Left colon (tissue), 2 donors: ENCODE measurements around the gene HSPA12A. TPM values are rescaled to one million over a fixed set of nuclear protein-coding genes. Genes with fewer than 3 reads are reported as not detected.
A peak's percentile ranks its signal among the peaks of the same experiment; 100 is the strongest.

Source experiments
- ATAC-seq: fragments of 200-7000 bp; cut with Tn5 transposase; one replicate; pipeline ENCODE4 v1.9.1; 2020; ENCODE audit warnings: mild to moderate bottlenecking, moderate library complexity
- DNase-seq, 2 donors: peaks; one replicate each; pipeline ENCODE4 v3.0.0-alpha.2; 2020
- intact Hi-C, 2 donors: fragments of 100-400 bp; cut with DNase I in 1 of 2; cut with micrococcal nuclease in 1 of 2; formaldehyde crosslinking; loops; one replicate each; pipeline versions ENCODE4 v1.11.2 to v1.14.0; 2022; cut with DNase I, micrococcal nuclease
- total RNA-seq, 2 donors: library from RNA; stranded (reverse); fragmentation: NEBNext Ultra II Directional; extraction: Animal tissue kit (Norgen Biotek cat#: 25700); gene quantifications; one replicate each; pipeline ENCODE4 v1.2.1, GENCODE V29; 2021
- donor health status: DM: no; HTN: no; CAD: no.
- donor health status: DM: yes; HTN: yes; CAD: no.

The HSPA12A gene
- total RNA-seq, 2 donors from 2014 or later = 6.6 to 7.2 TPM

DNA sequence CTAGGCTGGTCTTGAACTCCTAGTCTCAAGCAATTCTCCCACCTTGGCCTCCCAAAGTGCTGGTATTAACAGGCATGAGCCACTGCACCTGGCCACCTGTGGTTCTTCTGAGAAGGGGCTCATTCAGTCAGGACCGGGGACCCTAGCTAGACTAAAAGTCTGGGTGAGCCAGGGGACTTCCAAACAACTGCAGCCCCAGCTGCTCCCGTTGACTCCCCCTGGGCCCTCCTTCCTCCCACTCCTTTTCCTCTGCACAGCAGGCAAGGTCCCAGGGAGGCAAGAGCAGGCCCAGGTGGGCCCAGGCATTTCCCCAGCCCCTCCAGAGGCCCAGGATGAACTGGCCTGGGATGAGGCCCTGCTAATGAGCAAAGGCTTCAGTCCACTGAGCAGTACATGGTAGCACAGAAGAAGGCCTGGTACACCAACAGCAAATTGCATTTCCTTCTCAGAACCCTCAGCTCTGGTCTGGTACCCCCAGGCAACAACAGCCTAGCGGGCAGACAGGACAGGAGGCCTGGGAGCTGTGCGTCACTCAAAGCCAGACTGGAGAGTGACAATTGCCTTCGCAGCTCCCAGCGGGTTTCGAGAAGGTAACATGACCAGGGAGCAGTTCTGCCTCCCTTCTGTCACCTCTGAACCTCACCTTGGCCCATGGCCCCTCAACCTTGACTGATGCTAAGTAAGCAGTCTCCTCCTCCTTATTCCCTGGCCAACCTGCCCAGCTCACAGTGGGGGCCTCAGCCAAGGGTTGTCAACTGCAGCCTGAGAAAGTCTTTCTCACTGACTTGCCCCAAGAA is 30.7 kb upstream of the HSPA12A start:
- intact Hi-C loops = no loop called here
- no peak for DNase-seq
- no peak for ATAC-seq

GRCh38 chr10:116771959-116772585 is 29.7 kb upstream of the HSPA12A start:
- intact Hi-C loops = no loop called here
- no peak for ATAC-seq
- DNase-seq = no peak

DNA sequence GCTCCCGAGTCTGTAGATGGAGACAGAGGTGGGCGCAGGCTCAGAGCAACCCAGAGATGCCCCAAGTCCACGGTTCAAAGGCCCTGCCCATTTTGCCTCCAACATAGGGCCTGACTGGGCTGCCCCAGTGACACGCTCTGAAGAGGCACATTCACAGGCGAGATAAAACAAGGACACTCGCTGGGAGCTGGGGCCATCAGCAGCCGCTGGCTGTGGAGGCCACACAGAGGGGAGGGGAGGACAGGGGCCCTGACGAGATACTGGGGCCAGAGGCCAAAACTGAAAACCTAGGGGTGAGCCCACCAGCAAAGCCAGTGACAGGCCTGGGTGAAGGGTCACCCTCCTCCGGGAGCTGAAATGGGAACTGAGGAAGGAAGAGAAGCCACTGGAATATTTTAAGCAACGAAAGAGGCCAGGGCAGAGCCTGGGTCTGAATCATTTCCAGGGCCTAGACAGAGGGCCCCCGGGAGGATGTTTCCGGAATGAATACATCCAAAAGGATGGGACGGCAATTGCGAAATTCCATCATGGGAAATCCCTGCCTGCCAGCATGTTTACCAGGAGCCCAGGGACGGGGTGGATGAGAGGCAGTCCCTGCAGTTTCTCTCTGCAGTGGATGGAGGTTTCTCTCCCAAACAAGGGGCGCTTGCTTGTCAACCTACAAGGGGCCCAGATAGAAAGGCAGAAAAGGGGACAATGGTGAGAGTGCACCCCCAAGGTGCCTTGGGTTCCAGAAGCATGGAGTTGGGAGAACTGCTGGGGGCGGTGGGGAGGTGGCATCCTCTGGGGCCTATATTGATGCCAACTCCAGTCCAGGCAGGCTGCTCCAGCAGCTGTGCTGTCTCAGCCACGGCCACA is 29.0 kb upstream of the HSPA12A start:
- intact Hi-C loops = no loop called here
- ATAC-seq (no peak), DNase-seq (peak in 1 of 2 donors; percentile 45)

DNA sequence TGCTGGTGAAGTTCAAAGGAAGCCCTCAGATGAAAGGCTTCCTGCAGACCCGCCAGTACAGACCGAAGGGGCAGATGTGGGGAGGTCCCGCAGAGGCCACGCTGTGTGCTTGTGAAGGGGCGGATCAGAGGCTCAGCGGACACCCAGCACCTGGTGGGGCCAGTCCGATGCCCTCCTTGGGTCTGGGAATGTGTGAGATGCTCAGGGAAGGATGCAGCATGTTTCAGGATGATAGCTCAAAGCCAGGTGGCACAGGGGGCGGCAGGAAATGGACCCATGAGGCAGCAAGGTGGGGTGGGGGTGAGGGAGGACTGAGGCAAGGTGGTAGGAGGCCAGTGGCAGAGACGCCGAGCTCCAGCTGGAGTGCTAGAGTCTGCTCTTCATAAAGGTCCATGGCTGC is 27.9 kb upstream of the HSPA12A start:
- ATAC-seq (no peak), DNase-seq (no peak)
- intact Hi-C loops = no loop called here

- DNase-seq = no peak
- ATAC-seq = no peak
- intact Hi-C loops = no loop called here
Observed at GRCh38 chr10:116769791-116770190, 27.4 kb upstream of the HSPA12A start.

- ATAC-seq (no peak), DNase-seq (no peak)
- intact Hi-C loops = no loop called here
Observed at GRCh38 chr10:116769368-116769767, 27.0 kb upstream of the HSPA12A start.

DNA sequence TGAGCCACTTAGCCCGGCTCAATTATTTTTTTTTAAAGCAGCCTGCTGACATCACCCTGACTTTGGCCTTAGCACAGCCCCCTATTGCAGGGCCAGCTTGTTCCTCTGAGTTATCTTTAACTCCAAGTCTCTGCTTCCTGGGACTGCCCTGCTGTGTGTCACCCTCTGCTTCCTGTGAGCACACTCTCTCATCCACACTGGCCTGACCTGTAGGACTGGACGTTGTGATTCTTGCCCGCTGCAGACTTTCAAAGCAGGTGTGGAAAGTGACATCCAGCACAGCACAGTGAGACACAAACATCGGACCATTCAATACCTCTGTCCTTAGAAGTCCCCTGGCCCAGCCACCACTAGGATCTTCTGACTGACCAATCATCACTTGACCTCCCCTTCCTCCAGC is 26.4 kb upstream of the HSPA12A start:
- intact Hi-C loops = no loop called here
- DNase-seq = no peak
- ATAC-seq = no peak

DNA sequence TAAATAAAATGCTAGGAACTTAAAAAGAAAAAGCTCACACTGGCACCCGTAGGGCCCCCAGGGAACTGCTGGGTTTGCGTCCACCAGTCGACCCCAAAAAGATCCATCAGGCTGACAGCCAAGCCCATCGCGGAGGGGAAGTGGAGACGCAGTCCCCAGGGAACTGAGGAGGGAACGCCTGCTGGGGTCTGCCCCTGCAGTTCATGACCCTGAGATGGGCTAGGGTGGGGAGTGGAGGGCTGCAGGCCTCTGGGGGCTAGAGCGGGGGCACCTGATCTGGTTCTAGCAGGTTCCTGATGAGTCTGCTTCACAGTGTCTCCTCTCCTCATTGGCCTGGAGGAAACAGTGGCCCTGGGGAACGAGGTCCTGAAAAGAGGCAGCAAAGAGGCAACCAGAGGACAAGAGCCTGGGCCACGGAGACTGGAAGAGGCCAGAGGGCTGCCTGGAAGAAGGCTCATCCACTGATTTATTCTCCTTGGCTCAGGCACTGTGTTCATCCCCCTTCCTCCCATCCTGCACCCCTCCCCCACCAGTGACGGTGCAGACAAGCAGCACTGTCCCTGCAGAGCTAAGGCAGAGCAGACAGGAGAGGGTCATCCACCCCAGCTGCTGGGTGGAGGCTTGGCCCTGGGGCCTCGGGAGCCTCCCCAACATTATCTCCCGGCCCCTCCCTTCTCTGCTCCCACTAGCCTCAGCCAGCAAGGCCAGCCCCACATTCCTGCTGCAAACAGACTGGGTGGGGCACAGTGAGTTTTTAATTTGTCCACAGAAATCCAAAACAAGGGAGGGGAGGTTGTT is 24.7 kb upstream of the HSPA12A start:
- intact Hi-C loops = no loop called here
- DNase-seq (peak; percentile 42 to 52), ATAC-seq (peak; percentile 82)

- DNase-seq (no peak), ATAC-seq (peak; percentile 83)
- intact Hi-C loops = no loop called here
Observed at GRCh38 chr10:116766241-116766827, 24.0 kb upstream of the HSPA12A start.

DNA sequence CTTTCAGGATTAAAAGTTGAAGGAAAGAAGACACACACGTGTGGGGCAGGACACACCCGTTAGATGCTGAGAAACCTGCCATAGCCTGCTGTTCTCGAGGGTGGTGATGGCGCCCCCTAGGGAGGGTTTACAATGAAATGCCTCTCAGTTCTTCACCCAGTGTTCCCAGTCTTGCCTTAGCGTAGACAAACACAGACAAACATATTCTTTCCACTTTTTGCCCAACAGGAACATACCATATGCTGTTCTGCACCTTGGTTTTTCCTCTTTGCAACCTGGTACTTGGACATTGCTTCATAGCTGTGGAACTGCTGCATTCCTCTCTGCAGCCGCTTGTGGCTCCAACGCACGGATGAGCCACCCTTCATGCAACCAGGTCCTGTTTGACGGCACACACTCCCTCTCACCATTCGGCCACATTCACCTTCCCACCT is 23.3 kb upstream of the HSPA12A start:
- DNase-seq (peak in 1 of 2 donors; percentile 65), ATAC-seq (peak; percentile 64)

DNA sequence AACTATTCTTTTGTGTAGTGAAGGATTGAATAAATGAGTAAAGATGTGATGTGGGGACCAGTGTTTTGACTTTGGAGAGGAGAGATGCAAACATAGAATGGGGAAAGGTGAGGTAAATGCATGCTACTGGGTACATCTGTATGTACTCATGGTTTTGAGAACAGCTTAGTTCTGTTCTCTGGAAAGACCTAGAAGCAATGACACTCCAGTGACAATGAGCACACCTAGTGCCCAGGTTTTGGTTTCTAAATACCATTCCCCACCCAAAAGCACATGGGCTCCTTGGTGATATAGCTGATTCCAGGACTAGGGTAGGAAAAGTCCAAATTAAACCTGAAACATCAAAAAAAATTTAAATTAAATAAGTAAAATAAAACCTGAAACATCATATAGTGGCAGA is 22.6 kb upstream of the HSPA12A start:
- intact Hi-C loops = no loop called here
- DNase-seq (no peak), ATAC-seq (no peak)

More for the DNA sequence above, 23.3 kb upstream of the HSPA12A start:
- intact Hi-C loops = no loop called here

DNA sequence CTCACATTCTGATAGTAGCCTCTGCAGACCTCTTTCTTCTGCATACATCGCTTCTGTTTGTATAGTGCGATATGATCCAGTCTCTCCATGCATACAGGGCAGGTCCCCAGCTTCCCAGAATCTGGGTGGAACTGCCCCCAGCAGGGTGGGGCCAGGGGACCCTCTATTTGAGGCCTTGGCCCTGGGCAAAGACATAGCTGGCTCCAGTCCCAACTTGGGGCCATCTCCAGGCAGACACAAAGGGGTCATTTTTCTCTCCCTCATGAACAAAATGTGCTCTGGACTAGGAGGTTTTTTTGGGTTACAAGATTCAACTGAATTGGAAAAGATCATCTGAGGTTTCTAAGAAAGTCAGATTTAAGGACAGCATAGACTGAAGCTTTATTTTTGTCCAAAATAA is 21.1 kb upstream of the HSPA12A start:
- ATAC-seq = no peak
- intact Hi-C loops = no loop called here

DNA sequence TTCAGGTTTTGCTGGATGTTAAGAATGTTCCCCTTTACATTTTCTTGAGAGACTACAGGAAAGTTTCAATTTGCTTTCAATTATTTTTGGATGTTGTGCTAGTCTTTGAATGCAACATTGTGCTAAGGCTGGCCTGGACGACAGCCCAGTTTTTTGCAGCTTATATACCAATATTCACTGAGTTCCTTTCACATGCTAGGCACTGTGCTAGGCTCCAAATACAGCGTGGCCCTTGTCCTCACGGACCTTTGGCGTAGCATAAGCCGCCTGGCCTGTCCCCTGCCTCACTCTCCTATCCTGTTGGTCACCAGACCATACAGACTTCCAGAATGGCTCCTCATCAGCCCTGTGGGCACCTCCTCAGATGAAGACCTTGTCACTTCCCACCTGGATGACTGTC is 19.5 kb upstream of the HSPA12A start:
- intact Hi-C loops = no loop called here
- ATAC-seq (no peak), DNase-seq (no peak)

More for the DNA sequence above, 21.1 kb upstream of the HSPA12A start:
- DNase-seq = no peak

DNA sequence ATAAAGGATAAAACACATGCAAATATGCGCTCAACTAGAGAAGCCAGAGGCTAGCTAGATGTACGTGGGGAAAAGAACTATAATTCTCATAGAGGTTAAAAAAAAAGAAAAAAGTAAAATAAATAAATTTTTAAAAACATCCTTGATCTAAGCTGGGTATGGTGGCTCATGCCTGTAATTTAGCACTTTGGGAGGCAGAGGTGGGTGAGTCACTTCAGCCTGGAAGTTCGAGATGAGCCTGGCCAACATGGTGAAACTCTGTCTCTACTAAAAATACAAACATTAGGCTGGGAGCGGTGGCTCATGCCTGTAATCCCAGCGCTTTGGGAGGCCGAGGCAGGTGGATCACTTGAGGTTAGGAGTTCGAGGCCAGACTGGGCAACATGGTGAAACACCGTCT is 18.6 kb upstream of the HSPA12A start:
- ATAC-seq (no peak), DNase-seq (no peak)
- intact Hi-C loops = no loop called here

DNA sequence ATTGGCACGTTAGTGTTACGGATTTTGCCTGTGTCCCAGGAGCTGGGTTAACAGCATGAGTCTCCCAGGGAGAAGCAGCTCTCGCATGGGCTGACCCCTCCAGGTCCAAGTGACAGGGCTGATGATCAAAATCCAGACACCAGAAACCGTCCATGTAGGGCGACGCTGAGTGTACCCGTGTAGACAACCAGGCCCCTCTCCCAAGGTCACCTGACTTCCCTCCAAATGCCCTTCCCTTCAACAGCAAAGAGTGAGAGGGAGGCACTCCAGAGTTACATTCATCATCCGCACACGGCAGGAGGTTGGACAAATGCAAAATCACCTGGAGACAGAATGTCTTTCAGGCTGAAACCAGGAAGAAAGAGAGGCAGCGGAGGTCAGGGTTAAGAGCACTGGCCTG is 14.9 kb upstream of the HSPA12A start:
- no peak for ATAC-seq
- no peak for DNase-seq
- intact Hi-C loops = no loop called here

- intact Hi-C loops = no loop called here
- ATAC-seq (peak; percentile 77), DNase-seq (peak in 1 of 2 donors; percentile 27)
Observed at GRCh38 chr10:116756277-116756676, 13.9 kb upstream of the HSPA12A start.

- ATAC-seq (peak; percentile 56), DNase-seq (no peak)
- intact Hi-C loops = no loop called here
Observed at GRCh38 chr10:116753759-116754158, 11.4 kb upstream of the HSPA12A start.

DNA sequence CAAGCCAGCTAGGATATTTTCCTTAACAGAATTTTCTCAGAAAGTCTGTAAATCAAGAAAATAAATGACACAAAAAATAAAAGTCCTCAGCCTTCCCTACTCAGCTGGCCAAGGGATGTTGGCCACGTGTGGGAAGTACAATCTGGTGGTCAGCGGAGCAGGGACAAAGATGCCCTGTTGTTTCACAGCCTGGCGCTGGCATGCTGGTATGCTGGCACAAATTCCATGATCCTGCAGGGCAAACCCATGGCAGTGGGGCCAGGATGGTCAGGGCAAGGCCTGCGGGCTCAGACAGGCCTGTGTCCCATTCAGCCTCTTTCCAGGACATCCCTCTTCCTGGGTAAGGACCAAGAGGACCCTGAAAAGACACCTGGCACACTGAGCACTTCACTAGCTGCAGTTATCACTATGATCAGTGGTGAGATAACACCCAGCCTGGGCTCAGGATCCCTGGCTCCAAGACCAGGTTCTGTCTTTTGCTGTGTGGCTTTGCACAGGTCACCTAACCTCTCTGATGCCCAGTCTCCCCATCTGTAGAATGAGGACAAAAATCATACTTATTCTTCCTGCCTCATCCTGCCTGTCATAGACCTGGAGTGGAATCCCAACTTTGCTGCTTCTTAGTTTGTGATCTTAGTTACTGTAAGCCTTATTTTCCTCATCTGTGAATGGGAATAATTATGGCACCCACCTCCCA is 10.8 kb upstream of the HSPA12A start:
- ATAC-seq = no peak
- intact Hi-C loops = no loop called here
- no peak for DNase-seq
